DND-41 (cell line): Measurements from ENCODE around the gene HOXD9.

Experiments used
- CTCF ChIP-seq: IDR thresholded peaks from 2 replicates; pipeline ENCODE4 v1.5.1; 2012; ENCODE audit warnings: borderline replicate concordance, low read length, moderate library complexity, mild to moderate bottlenecking; ENCODE audit not compliant: poor library complexity, severe bottlenecking; ENCODE audit errors: extremely low read depth
- EZH2 ChIP-seq: IDR thresholded peaks from 3 replicates; pipeline ENCODE4 v1.6.1; 2012; ENCODE audit warnings: borderline replicate concordance, low read depth, mild to moderate bottlenecking, moderate library complexity, low read length, inconsistent platforms; ENCODE audit not compliant: severe bottlenecking

- no peak for TF ChIP-seq CTCF
- TF ChIP-seq EZH2, result no peak
These were observed 16.6 kb upstream of the HOXD9 start for GRCh38 chr2:176105730-176106580.
